Fibroblast of peridontal ligament (primary cell): ENCODE measurements around the gene TGDS.
"Not testable (repeated sequence)": the region's sequence is repeated elsewhere in the genome, so short reads cannot be mapped to it uniquely, and the experiment has no call there.

ENCODE experiments used
- DNase-seq: peaks from one replicate; pipeline ENCODE4 v3.0.0-alpha.2; 2010; ENCODE audit errors: extremely low read depth

TGDS gene

GRCh38 chr13:94553766-94554165 is 42.2 kb downstream of the TGDS start:
- DNase-seq = no peak

- no peak for DNase-seq
Observed at GRCh38 chr13:94552095-94552494, 43.9 kb downstream of the TGDS start.

- DNase-seq = no peak
Observed at GRCh38 chr13:94550062-94550738, 45.8 kb downstream of the TGDS start.

- DNase-seq = peak; percentile 48
Observed at GRCh38 chr13:94549232-94550061, 46.5 kb downstream of the TGDS start.

- DNase-seq = no peak
Observed at GRCh38 chr13:94548821-94549231, 47.1 kb downstream of the TGDS start.

GRCh38 chr13:94548382-94548781 is 47.6 kb downstream of the TGDS start:
- DNase-seq = no peak

GRCh38 chr13:94546061-94546839 is 49.7 kb downstream of the TGDS start:
- no peak for DNase-seq

GRCh38 chr13:94544922-94545321 is 51.0 kb downstream of the TGDS start:
- DNase-seq = no peak

- no peak for DNase-seq
Observed at GRCh38 chr13:94542917-94543316, 53.0 kb downstream of the TGDS start.

- no peak for DNase-seq
Observed at GRCh38 chr13:94537740-94538630, 58.0 kb downstream of the TGDS start.

- DNase-seq = no peak
Observed at GRCh38 chr13:94535775-94536174, 60.2 kb downstream of the TGDS start.

GRCh38 chr13:94535231-94535630 is 60.7 kb downstream of the TGDS start:
- DNase-seq = no peak

- no peak for DNase-seq
Observed at GRCh38 chr13:94534166-94534565, 61.8 kb downstream of the TGDS start.

- DNase-seq = not testable (repeated sequence)
Observed at GRCh38 chr13:94532278-94532677, 63.7 kb downstream of the TGDS start.

GRCh38 chr13:94526956-94527355 is 69.0 kb downstream of the TGDS start:
- not testable (repeated sequence) for DNase-seq

GRCh38 chr13:94525781-94526180 is 70.2 kb downstream of the TGDS start:
- DNase-seq = no peak

GRCh38 chr13:94524407-94524806 is 71.5 kb downstream of the TGDS start:
- DNase-seq = no peak
